Spinal cord (tissue), 10 donors: ENCODE measurements around the gene CNOT9. TPM values are rescaled to one million over a fixed set of nuclear protein-coding genes. Genes with fewer than 3 reads are reported as not detected.
"Not testable (repeated sequence)": the region's sequence is repeated elsewhere in the genome, so short reads cannot be mapped to it uniquely, and the experiment has no call there.

Source experiments
- DNase-seq, 6 donors: peaks; one replicate each; pipeline versions ENCODE4 v3.0.0 to v3.0.0-alpha.2; 2013 to 2015; ENCODE audit warnings: low spot score in 6 of 6, low read depth in 4 of 6
- H3K27ac ChIP-seq: one replicate; pipeline ENCODE4 v1.5.1; 2013; ENCODE audit warnings: low read depth, low read length, control low read depth
- H3K27me3 ChIP-seq: one replicate; pipeline ENCODE4 v1.6.1; 2013; ENCODE audit warnings: low read length; ENCODE audit not compliant: control insufficient read depth, insufficient read depth
- H3K36me3 ChIP-seq: one replicate; pipeline ENCODE4 v1.6.1; 2013; ENCODE audit warnings: low read length; ENCODE audit not compliant: control insufficient read depth, insufficient read depth
- H3K4me1 ChIP-seq: one replicate; pipeline ENCODE4 v1.6.1; 2013; ENCODE audit warnings: low read length; ENCODE audit not compliant: control insufficient read depth, insufficient read depth
- H3K4me3 ChIP-seq: one replicate; pipeline ENCODE4 v1.5.1; 2013; ENCODE audit warnings: low read depth, low read length, control low read depth
- H3K9me3 ChIP-seq: one replicate; pipeline ENCODE4 v1.6.1; 2013; ENCODE audit warnings: low read length; ENCODE audit not compliant: control insufficient read depth, insufficient read depth
- WGBS: methylation state at CpG from one replicate; pipeline ENCODE4 v1.1.5; 2013; ENCODE audit warnings: missing lambda C conversion rate; ENCODE audit not compliant: insufficient coverage; 5-methylcytosine and 5-hydroxymethylcytosine counted together
- polyA plus RNA-seq, 2 donors: library from polyadenylated mRNA; unstranded; fragments of 120-200 nt; gene quantifications; one replicate each; pipeline ENCODE4 v1.2.1, GENCODE V29; 2013; ENCODE audit not compliant: insufficient read length in 2 of 2
- total RNA-seq, 2 donors: library from RNA; depleted of rRNA in 1 of 2; stranded (reverse); fragments of 120-200 nt in 1 of 2; fragments of >200 nt in 1 of 2; gene quantifications; one replicate each; pipeline versions ENCODE4 v1.2.3 to v1.2.4, GENCODE V29; 2013 to 2014
- donor health status: healthy.

The CNOT9 gene
- total and polyA plus RNA-seq, 4 donors: 37.9 to 54.3 (median 50.5) TPM

GRCh38 chr2:218547511-218547910, 21.1 kb upstream of the CNOT9 start:
- no peak overlapping the region for H3K27ac ChIP-seq
- no peaks in the 10 kb centered on the region for H3K27me3 ChIP-seq
- H3K4me3 ChIP-seq: no peak overlapping the region
- no peaks in the 10 kb centered on the region for H3K4me1 ChIP-seq
- no peak for DNase-seq
- peaks cover 34% of the 10 kb centered on the region for H3K36me3 ChIP-seq
- no peaks in the 10 kb centered on the region for H3K9me3 ChIP-seq

- no peak for DNase-seq
- no peaks in the 10 kb centered on the region for H3K4me1 ChIP-seq
- no peaks in the 10 kb centered on the region for H3K27me3 ChIP-seq
- no peak overlapping the region for H3K4me3 ChIP-seq
- no peak overlapping the region for H3K27ac ChIP-seq
- H3K9me3 ChIP-seq: no peaks in the 10 kb centered on the region
- H3K36me3 ChIP-seq: peaks cover 39% of the 10 kb centered on the region
Measured at GRCh38 chr2:218547978-218548377, 20.7 kb upstream of the CNOT9 start.

- H3K36me3 ChIP-seq: peaks cover 31% of the 10 kb centered on the region
- H3K4me1 ChIP-seq, H3K4me3 ChIP-seq, H3K27me3 ChIP-seq, H3K9me3 ChIP-seq, DNase-seq, H3K27ac ChIP-seq: not testable (repeated sequence)
- no CpG with 5 or more reads among the region's 3 CpGs for WGBS
Measured at GRCh38 chr2:218554225-218554624, 14.4 kb upstream of the CNOT9 start.

- DNase-seq: no peak
- Histone ChIP-seq H3K4me3 (no peak overlapping the region), H3K27ac (no peak overlapping the region), H3K9me3 (no peaks in the 10 kb centered on the region), H3K36me3 (peaks cover 27% of the 10 kb centered on the region), H3K4me1 (no peaks in the 10 kb centered on the region), H3K27me3 (no peaks in the 10 kb centered on the region)
- 53% methylated on average over 3 of the region's 4 CpGs for WGBS
Measured at GRCh38 chr2:218555527-218555926, 13.1 kb upstream of the CNOT9 start.

- Histone ChIP-seq H3K9me3 (no peaks in the 10 kb centered on the region), H3K27ac (no peak overlapping the region), H3K4me3 (no peak overlapping the region), H3K27me3 (no peaks in the 10 kb centered on the region), H3K4me1 (no peaks in the 10 kb centered on the region), H3K36me3 (peaks cover 19% of the 10 kb centered on the region)
- no peak for DNase-seq
- WGBS: no CpG with 5 or more reads among the region's 2 CpGs
Measured at GRCh38 chr2:218557941-218558340, 10.7 kb upstream of the CNOT9 start.

GRCh38 chr2:218558986-218559385, 9.7 kb upstream of the CNOT9 start:
- H3K36me3 ChIP-seq: peaks cover 19% of the 10 kb centered on the region
- H3K27ac ChIP-seq: no peak overlapping the region
- H3K4me3 ChIP-seq: no peak overlapping the region
- H3K9me3 ChIP-seq: no peaks in the 10 kb centered on the region
- no peaks in the 10 kb centered on the region for H3K4me1 ChIP-seq
- WGBS: 79% methylated on average over 2 of the region's 3 CpGs
- no peaks in the 10 kb centered on the region for H3K27me3 ChIP-seq
- DNase-seq: no peak

GRCh38 chr2:218564056-218564455, 4.6 kb upstream of the CNOT9 start:
- WGBS: no CpG with 5 or more reads among the region's 1 CpG
- DNase-seq: no peak

GRCh38 chr2:218566296-218566695, 2.3 kb upstream of the CNOT9 start:
- no peak for DNase-seq
- no peak overlapping the region for H3K4me3 ChIP-seq
- peaks cover 5% of the 10 kb centered on the region for H3K36me3 ChIP-seq
- H3K27me3 ChIP-seq: no peaks in the 10 kb centered on the region
- peaks cover 10% of the 10 kb centered on the region for H3K4me1 ChIP-seq
- no peak overlapping the region for H3K27ac ChIP-seq
- no peaks in the 10 kb centered on the region for H3K9me3 ChIP-seq
- no CpG with 5 or more reads among the region's 1 CpG for WGBS

More at GRCh38 chr2:218564056-218564455, 4.6 kb upstream of the CNOT9 start:
- Histone ChIP-seq H3K4me3 (no peak overlapping the region), H3K9me3 (no peaks in the 10 kb centered on the region), H3K27ac (no peak overlapping the region), H3K27me3 (no peaks in the 10 kb centered on the region), H3K4me1 (peaks cover 3% of the 10 kb centered on the region), H3K36me3 (peaks cover 7% of the 10 kb centered on the region)

- under 1% methylated on average over 19 of the region's 19 CpGs for WGBS
- H3K27ac ChIP-seq: peak overlapping the region; percentile 97
- peaks cover 11% of the 10 kb centered on the region for H3K4me1 ChIP-seq
- peak overlapping the region; percentile 89 for H3K4me3 ChIP-seq
- H3K27me3 ChIP-seq: no peaks in the 10 kb centered on the region
- H3K9me3 ChIP-seq: no peaks in the 10 kb centered on the region
- peaks cover 8% of the 10 kb centered on the region for H3K36me3 ChIP-seq
- peak in 1 of 6 donors; percentile 2 for DNase-seq
Measured at GRCh38 chr2:218567797-218568189, 846 bp upstream of the CNOT9 start.

GRCh38 chr2:218569038-218569431, 396 bp downstream of the CNOT9 start:
- DNase-seq: peak in 3 of 6 donors; percentile 13 to 49 (median 20)
- H3K4me1 ChIP-seq: peaks cover 11% of the 10 kb centered on the region
- H3K9me3 ChIP-seq: no peaks in the 10 kb centered on the region
- no peaks in the 10 kb centered on the region for H3K27me3 ChIP-seq
- peaks cover 8% of the 10 kb centered on the region for H3K36me3 ChIP-seq
- H3K4me3 ChIP-seq: peak overlapping the region; percentile 89
- under 1% methylated on average over 29 of the region's 31 CpGs for WGBS
- peak overlapping the region; percentile 97 for H3K27ac ChIP-seq
